Stimulated activated CD8-positive, alpha-beta memory T cell treated with anti-CD3 and anti-CD28 coated beads, Interleukin-12 subunit alpha, Interleukin-12 subunit beta, amount 100 ng/mL, for 4 hours (primary cell): Measurements from ENCODE around the gene SHISAL1.

Experiments used
- DNase-seq: peaks from one replicate; pipeline ENCODE4 v3.0.0-alpha.2; 2020; ENCODE audit warnings: low read depth

SHISAL1 gene

GRCh38 chr22:44231233-44231632, 81.5 kb downstream of the SHISAL1 start:
- DNase-seq = no peak

DNA sequence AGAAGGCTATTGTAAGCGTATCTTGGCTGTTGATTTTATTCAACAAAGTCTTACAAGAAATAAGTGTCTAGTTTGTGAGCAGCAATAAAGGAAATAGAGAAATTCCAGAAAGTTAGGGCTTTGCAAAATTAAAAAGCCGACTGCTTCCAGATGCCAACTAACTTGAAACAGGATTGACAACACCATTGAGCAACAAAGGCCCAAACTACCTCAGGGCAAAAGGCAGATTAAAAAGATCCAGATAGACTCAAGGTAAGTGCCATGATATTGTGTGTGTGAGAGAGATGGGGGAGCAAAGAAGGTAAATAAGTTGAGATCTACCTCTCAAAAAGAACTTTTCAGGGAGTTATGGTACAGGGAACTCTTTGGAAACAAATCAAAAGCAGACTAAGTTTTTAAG, 82.9 kb downstream of the SHISAL1 start:
- no peak for DNase-seq

DNA sequence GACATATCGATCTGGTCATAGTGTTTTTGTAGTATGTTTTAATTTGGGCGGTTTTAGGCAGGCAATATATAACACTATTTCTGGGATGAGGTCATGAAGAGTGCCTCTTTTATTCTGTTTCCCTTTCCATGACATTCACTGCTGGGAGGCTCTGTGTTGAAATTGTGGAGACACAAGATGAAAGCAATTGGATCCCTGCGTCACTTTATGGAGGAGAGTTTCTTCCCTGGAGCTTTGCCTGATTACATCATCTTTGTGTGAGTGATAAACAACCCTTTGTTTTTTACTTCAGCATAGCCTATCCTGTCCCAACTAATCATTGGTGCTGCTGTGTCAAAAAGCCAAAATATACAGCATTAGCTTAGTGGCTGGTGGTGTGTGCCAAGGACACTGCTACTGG, 83.4 kb downstream of the SHISAL1 start:
- no peak for DNase-seq

- DNase-seq = no peak
These were observed 86.9 kb downstream of the SHISAL1 start for GRCh38 chr22:44225812-44226211.

DNA sequence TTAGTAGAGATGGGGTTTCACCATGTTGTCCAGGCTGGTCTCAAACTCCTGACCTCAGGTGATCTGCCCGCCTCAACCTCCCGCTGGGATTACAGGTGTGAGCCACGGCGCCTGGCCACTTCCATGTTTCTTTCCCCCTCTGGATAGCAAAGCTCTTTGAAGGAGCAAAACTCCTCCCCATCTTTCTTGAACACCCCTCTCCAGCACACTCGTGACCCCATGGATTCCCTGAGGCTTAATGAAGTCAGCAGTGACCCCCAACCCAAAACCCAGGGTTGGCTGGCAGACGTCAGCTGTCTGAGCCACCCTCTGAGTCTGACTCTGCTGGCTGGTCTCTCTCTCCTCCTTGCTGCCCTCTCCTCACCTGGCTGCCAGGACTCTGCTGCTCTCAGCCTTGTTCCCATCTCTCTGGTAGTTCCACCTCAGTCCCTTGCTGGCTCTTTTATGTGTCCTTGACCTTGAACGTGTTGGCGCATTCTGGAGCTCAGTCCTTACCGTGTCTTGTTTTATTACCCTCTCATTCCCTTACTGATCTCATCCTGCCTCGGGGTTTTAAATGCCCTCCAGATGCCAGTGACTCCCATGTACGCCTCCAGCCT, 87.6 kb downstream of the SHISAL1 start:
- no peak for DNase-seq

GRCh38 chr22:44224166-44224565, 88.6 kb downstream of the SHISAL1 start:
- no peak for DNase-seq

DNA sequence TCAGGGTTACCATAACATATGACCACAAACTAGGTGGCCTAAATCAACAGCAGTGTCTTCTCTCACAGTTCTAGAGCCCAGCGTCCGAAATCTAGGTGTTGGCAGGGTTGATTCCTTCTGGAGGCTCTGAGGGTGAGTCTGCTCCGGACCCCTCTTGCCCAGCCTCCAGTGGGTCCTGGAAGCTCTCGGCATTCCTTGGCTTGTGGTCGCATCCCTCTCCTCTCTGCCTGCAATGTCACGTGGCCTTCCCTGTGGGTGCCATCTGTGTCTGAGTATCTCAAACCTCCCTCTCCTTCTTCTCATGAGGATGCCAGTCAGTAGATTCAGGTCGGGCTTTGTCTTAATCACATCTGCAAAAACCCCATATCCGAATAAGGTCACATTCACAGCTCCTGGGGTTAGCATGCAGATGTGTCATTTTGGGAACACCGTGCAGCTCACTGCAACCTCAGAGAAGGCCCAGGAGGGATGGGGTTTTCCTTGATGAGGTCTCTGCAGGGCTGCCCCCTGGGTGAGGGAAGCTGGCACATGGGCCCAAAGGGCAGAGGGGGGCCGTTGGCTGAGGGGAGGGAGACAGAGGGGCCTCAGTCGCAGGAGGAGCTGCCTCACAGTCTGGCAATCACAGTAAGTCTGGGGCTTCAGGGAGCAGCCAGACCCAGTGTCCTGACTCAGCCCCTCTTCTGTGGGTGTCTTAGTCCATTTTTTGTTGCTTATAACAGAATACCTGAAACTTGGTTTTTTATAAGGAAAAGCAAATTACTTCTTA, 90.9 kb downstream of the SHISAL1 start:
- no peak for DNase-seq

GRCh38 chr22:44220727-44221680, 91.7 kb downstream of the SHISAL1 start:
- DNase-seq = no peak

DNA sequence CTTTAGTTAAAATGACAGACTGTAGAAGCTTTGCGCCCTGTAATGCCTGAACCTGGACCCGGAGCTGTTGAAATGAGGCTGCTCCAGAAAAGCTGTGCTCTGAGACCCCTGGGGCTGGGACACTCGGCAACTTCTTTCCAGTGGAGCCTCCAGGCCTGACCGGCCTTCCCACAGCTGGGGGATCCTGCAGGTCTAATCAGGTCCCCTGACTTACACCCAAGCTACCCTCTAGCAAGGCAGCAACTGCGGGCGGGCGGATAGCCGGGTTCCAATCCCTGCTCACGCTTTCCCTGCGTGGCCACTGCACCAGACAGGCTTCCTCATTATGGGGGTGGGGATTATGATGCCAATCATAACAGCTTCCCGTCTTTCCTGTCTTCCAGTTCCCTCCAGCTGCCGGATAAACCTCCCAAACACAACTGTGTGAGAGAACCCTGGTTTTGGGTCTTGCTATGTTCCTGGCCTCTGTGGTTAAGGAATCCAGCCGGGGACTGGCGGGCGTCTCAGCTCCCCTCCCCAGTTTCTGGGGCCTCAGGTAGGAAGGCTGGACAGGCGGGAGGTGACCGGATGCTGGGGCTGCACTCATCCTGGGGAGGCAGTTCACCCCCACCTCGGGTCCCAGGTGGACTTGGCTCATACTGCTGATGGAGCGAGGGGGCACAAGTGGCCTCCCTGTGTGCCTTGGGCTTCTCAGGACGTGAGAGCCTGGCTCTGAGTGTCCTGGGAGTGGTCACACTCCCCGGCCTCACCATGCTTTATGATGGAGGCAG, 93.5 kb downstream of the SHISAL1 start:
- DNase-seq = no peak

DNA sequence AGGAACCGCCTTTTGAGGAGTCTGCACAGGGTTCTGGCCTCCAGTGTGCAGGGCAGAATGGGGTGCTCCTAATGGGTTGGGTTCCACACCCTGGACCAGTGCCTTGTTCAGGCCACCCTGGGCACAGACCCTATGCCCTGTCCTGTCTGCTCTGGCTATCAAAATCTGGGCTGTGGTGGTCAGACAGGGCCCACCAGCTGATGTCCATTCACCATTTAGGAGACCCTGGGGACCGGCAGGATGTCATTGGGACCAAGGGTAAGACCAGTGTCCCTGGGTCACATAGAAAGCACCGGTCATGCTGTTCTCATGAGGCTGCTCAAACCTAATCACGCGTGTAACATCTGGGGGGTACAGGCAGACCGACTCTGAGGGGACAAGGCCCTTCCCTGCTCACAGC, 94.7 kb downstream of the SHISAL1 start:
- no peak for DNase-seq

DNA sequence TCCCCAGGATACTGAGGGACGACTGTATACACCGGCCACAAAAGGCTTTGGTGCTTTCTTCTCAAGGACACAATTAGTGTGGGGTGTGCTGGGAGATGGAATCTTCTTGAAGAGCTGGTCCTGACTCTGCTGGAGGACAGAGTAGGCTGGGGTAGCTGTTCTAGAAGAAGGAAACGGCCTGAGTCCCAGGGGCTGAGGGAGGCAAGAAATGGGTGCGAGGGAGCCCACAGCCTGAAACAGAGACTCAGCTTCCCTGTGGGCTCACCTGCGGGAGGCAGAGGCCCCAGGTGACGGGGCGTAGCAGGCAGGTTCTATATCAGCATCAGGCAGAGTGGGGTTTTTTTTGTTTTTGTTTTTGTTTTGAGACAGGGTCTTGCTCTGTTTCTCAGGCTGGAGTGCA, 95.4 kb downstream of the SHISAL1 start:
- DNase-seq = no peak

DNA sequence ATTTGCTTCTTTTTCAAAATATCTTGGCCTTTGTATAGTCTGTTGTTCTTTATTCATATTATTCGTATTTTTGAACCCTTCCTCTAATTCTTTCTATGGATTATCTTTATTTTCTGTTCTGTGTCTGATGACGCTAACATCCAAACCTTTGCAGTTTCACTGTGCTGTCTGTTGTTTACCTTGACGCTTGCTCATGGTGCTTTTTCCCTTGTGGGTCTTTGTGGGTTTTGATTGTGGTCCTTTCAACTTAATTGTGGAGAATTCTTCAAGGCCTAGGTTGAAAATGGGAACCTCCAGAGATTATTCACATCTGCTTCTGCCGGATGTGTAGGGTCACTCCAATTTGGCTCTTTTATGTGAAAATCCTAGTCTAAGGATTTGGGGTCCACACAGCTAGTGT, 97.5 kb downstream of the SHISAL1 start:
- no peak for DNase-seq

- DNase-seq = no peak
These were observed 98.0 kb downstream of the SHISAL1 start for GRCh38 chr22:44214764-44215163.

DNA sequence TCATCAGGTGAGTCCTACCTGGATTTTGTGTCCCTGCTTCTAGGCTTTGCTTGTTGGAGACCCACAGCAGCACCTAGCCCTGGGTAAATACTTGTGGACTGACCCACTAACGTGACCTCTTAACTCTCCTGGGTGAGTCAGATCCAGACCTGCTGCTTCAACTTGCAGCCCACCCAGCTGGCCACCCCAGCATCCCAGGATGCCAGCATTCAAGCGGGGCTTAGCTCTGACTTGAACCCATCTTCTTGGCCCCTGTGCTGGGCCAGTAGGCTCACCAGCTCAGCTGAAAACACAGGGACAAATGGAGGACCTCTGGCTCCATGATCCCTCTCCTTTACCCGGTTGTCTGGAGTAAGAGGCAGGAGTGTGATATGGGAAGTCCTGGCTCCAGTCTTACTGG, 98.6 kb downstream of the SHISAL1 start:
- DNase-seq = no peak

- no peak for DNase-seq
These were observed 99.2 kb downstream of the SHISAL1 start for GRCh38 chr22:44213489-44214043.

DNA sequence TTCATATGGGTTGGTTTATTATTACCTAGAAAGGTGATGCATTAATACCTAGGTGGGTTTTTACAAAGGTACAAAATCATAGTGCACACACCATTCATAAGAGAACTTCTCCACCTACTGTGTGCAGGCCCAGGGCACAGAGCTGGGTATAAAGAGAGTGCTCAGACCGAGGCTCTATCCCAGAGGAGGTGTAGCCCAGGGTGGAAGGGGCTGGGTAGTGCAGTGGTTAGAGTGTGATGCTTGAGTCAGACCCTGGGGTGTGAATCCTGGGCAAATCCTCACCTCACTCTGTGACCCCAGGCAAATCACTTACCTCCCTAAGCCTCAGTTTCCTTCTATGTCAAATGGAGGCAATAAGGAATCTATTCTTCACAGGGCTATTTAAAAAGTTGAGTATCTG, 99.8 kb downstream of the SHISAL1 start:
- no peak for DNase-seq

DNA sequence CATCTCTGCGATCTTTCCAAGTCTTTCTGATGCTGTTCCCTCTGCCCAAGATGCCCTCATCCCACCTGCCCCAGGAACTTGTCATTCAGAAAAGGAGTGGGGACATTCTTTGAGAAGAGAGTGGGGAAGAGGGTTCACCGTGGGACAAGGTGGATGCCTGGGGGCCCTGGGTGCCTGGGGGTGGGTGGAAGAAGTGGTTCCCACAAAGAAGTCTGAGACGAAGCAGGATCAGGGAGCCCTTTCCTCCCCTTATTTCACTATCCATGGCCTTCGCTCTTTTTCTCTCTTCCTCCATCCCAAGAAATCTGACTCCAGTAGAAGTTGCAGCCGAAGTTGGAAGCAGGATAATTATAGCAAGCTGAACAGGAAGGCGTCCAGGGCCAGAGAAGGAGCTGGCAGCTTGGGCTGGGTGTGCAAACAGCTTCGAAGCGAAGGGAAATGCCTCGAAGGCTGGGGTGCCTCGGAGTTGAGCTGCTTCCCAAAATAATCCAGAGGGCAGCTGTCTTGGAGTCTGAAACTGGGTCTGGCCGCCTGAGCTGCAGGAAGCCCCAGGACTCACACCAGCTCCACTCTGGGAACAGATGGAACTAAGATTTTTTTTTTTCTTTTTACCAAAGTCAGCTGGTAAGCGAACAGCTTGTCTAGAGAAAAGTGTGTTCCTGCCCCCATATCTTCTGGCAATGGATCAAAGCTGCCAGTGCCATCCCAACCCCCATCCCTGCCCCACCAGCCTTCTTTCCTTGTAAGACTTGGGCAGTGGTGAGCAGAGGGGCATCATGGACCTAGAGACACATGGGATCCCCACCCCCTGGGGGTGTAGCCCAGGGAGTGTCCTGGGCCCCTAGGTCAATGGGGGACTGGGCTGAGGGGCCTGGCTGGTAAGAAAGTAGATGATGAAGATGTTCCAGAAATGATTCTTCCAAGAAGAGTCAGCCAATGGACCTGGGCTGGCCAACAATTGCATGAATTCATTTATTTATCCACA, 100.5 kb downstream of the SHISAL1 start:
- DNase-seq = no peak

- no peak for DNase-seq
These were observed 101.3 kb downstream of the SHISAL1 start for GRCh38 chr22:44211256-44211945.

- no peak for DNase-seq
These were observed 102.0 kb downstream of the SHISAL1 start for GRCh38 chr22:44210722-44211121.

DNA sequence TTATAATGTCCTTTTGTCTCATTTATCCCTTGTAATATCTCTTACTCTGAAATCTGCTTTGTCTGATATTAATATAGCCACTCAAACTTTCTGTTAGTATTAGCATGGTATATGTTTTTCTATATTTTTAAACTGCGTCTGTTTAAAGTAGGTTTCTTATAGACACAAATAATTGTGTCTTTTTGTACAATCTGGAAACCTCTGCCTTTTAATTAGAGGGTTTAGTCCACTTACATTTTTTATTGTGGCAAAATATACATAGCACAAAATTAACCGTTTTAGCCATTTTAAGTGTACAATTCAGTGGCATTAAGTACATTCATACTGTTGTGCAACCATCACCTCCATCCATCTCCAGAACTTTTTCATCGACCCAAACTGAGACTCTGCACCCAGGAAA, 103.4 kb downstream of the SHISAL1 start:
- no peak for DNase-seq
